Sigmoid colon (tissue), 4 donors: ENCODE results near the gene CSTPP1.
"Not testable (repeated sequence)": the region's sequence is repeated elsewhere in the genome, so short reads cannot be mapped to it uniquely, and the experiment has no call there.

Experiments used
- CTCF ChIP-seq, 4 experiments: fragments of 450-650 bp in 3 of 4; fragments of 200-600 bp in 1 of 4; IDR thresholded peaks; one replicate each; pipeline ENCODE4 v1.5.1; 2016 to 2019; ENCODE audit warnings: antibody characterized with exemption in 4 of 4, mild to moderate bottlenecking in 3 of 4, moderate library complexity in 2 of 4
- EP300 ChIP-seq, 4 donors: sonication (generic); formaldehyde crosslinking; IDR thresholded peaks; one replicate each; pipeline ENCODE4 v1.6.1; 2017; ENCODE audit warnings: antibody characterized with exemption in 4 of 4

- TF ChIP-seq CTCF, EP300 (IDR thresholded peaks at IDR 0.05): not testable (repeated sequence)
These were observed 160.3 kb downstream of the CSTPP1 start for GRCh38 chr11:47096871-47097270.
